HEK293 (cell line): Measurements from ENCODE around the gene DYRK4.

Source experiments
- ELK4 ChIP-seq: IDR thresholded peaks from 2 replicates; pipeline ENCODE4 v1.6.1; 2011; ENCODE audit warnings: mild to moderate bottlenecking, low read depth, low read length, borderline replicate concordance
- GFI1B ChIP-seq: fragments of 450-650 bp; formaldehyde crosslinking; IDR thresholded peaks from 2 replicates; pipeline ENCODE4 v1.5.1; 2016; ENCODE audit warnings: missing biosample characterization, missing genetic modification characterization
- GLIS1 ChIP-seq: fragments of 450-650 bp; formaldehyde crosslinking; IDR thresholded peaks from 2 replicates; pipeline ENCODE4 v1.5.1; 2016; ENCODE audit warnings: missing biosample characterization, missing genetic modification characterization
- KLF10 ChIP-seq: fragments of 450-650 bp; IDR thresholded peaks from 2 replicates; pipeline ENCODE4 v1.5.1; 2018; ENCODE audit warnings: missing biosample characterization, mild to moderate bottlenecking, missing genetic modification characterization
- KLF7 ChIP-seq: fragments of 450-650 bp; formaldehyde crosslinking; IDR thresholded peaks from 2 replicates; pipeline ENCODE4 v1.5.1; 2016; ENCODE audit warnings: missing biosample characterization, missing genetic modification characterization, borderline replicate concordance
- RBAK ChIP-seq: fragments of 450-650 bp; formaldehyde crosslinking; IDR thresholded peaks from 2 replicates; pipeline ENCODE4 v1.5.1; 2016; ENCODE audit warnings: missing biosample characterization, missing genetic modification characterization
- SCRT1 ChIP-seq: fragments of 450-650 bp; formaldehyde crosslinking; IDR thresholded peaks from 2 replicates; pipeline ENCODE4 v1.5.1; 2016; ENCODE audit warnings: missing biosample characterization, missing genetic modification characterization, borderline replicate concordance
- SP2 ChIP-seq: fragments of 450-650 bp; formaldehyde crosslinking; IDR thresholded peaks from 2 replicates; pipeline ENCODE4 v1.5.1; 2016; ENCODE audit warnings: missing biosample characterization, missing genetic modification characterization
- YY2 ChIP-seq: fragments of 450-650 bp; formaldehyde crosslinking; IDR thresholded peaks from 2 replicates; pipeline ENCODE4 v1.5.1; 2016; ENCODE audit warnings: missing biosample characterization, missing genetic modification characterization
- ZBTB20 ChIP-seq: fragments of 450-650 bp; formaldehyde crosslinking; IDR thresholded peaks from 2 replicates; pipeline ENCODE4 v1.5.1; 2016; ENCODE audit warnings: missing biosample characterization, missing genetic modification characterization
- ZEB2 ChIP-seq: fragments of 450-650 bp; formaldehyde crosslinking; IDR thresholded peaks from 2 replicates; pipeline ENCODE4 v1.5.1; 2016; ENCODE audit warnings: missing biosample characterization, missing genetic modification characterization
- ZFHX2 ChIP-seq: fragments of 450-650 bp; formaldehyde crosslinking; conservative IDR thresholded peaks from 2 replicates; pipeline ENCODE4 v1.5.1; 2016; ENCODE audit warnings: missing biosample characterization, missing genetic modification characterization
- ZFP41 ChIP-seq: fragments of 450-650 bp; formaldehyde crosslinking; IDR thresholded peaks from 2 replicates; pipeline ENCODE4 v1.5.1; 2016; ENCODE audit warnings: missing biosample characterization, missing genetic modification characterization, borderline replicate concordance
- ZNF132 ChIP-seq: fragments of 450-650 bp; formaldehyde crosslinking; IDR thresholded peaks from 2 replicates; pipeline ENCODE4 v1.5.1; 2017; ENCODE audit warnings: missing biosample characterization, missing genetic modification characterization, borderline replicate concordance
- ZNF140 ChIP-seq: fragments of 450-650 bp; formaldehyde crosslinking; IDR thresholded peaks from 2 replicates; pipeline ENCODE4 v1.5.1; 2016; ENCODE audit warnings: missing biosample characterization, missing genetic modification characterization
- ZNF16 ChIP-seq: fragments of 450-650 bp; formaldehyde crosslinking; IDR thresholded peaks from 2 replicates; pipeline ENCODE4 v1.5.1; 2016; ENCODE audit warnings: low read depth, missing biosample characterization, missing genetic modification characterization
- ZNF211 ChIP-seq: fragments of 450-650 bp; formaldehyde crosslinking; IDR thresholded peaks from 2 replicates; pipeline ENCODE4 v1.5.1; 2016; ENCODE audit warnings: low read depth, missing biosample characterization, missing genetic modification characterization
- ZNF214 ChIP-seq: fragments of 450-650 bp; formaldehyde crosslinking; IDR thresholded peaks from 2 replicates; pipeline ENCODE4 v1.5.1; 2017; ENCODE audit warnings: missing biosample characterization, mild to moderate bottlenecking, missing genetic modification characterization, borderline replicate concordance
- ZNF23 ChIP-seq: fragments of 450-650 bp; formaldehyde crosslinking; IDR thresholded peaks from 2 replicates; pipeline ENCODE4 v1.5.1; 2016; ENCODE audit warnings: missing biosample characterization, missing genetic modification characterization, borderline replicate concordance
- ZNF24 ChIP-seq: fragments of 450-650 bp; formaldehyde crosslinking; IDR thresholded peaks from 2 replicates; pipeline ENCODE4 v1.5.1; 2016; ENCODE audit warnings: missing biosample characterization, missing genetic modification characterization
- ZNF248 ChIP-seq: fragments of 450-650 bp; formaldehyde crosslinking; IDR thresholded peaks from 2 replicates; pipeline ENCODE4 v1.5.1; 2017; ENCODE audit warnings: missing biosample characterization, missing genetic modification characterization
- ZNF311 ChIP-seq: fragments of 450-650 bp; formaldehyde crosslinking; IDR thresholded peaks from 2 replicates; pipeline ENCODE4 v1.5.1; 2017; ENCODE audit warnings: missing biosample characterization, missing genetic modification characterization, borderline replicate concordance
- ZNF324 ChIP-seq: fragments of 450-650 bp; formaldehyde crosslinking; IDR thresholded peaks from 2 replicates; pipeline ENCODE4 v1.5.1; 2016; ENCODE audit warnings: missing biosample characterization, missing genetic modification characterization
- ZNF366 ChIP-seq: fragments of 450-650 bp; formaldehyde crosslinking; conservative IDR thresholded peaks from 2 replicates; pipeline ENCODE4 v1.5.1; 2016; ENCODE audit warnings: missing biosample characterization, missing genetic modification characterization
- ZNF391 ChIP-seq: fragments of 450-650 bp; formaldehyde crosslinking; IDR thresholded peaks from 2 replicates; pipeline ENCODE4 v1.5.1; 2016; ENCODE audit warnings: low read depth, missing biosample characterization, missing genetic modification characterization, borderline replicate concordance
- ZNF398 ChIP-seq: fragments of 450-650 bp; formaldehyde crosslinking; IDR thresholded peaks from 2 replicates; pipeline ENCODE4 v1.5.1; 2017; ENCODE audit warnings: missing biosample characterization, missing genetic modification characterization
- ZNF501 ChIP-seq: fragments of 450-650 bp; formaldehyde crosslinking; IDR thresholded peaks from 2 replicates; pipeline ENCODE4 v1.5.1; 2016; ENCODE audit warnings: missing biosample characterization, missing genetic modification characterization
- ZNF548 ChIP-seq: fragments of 450-650 bp; formaldehyde crosslinking; IDR thresholded peaks from 2 replicates; pipeline ENCODE4 v1.5.1; 2016; ENCODE audit warnings: missing biosample characterization, missing genetic modification characterization
- ZNF626 ChIP-seq: fragments of 450-650 bp; sonication (Bioruptor Pico); formaldehyde crosslinking; IDR thresholded peaks from 2 replicates; pipeline ENCODE4 v1.5.1; 2018; ENCODE audit warnings: missing biosample characterization, missing genetic modification characterization, inconsistent platforms
- ZNF776 ChIP-seq: fragments of 450-650 bp; formaldehyde crosslinking; IDR thresholded peaks from 2 replicates; pipeline ENCODE4 v1.5.0; 2017; ENCODE audit warnings: missing biosample characterization, missing genetic modification characterization, borderline replicate concordance
- ZNF785 ChIP-seq: fragments of 450-650 bp; formaldehyde crosslinking; IDR thresholded peaks from 2 replicates; pipeline ENCODE4 v1.5.1; 2016; ENCODE audit warnings: missing biosample characterization, missing genetic modification characterization
- ZNF830 ChIP-seq: fragments of 450-650 bp; IDR thresholded peaks from 2 replicates; pipeline ENCODE4 v1.5.0; 2018; ENCODE audit warnings: missing biosample characterization, missing genetic modification characterization, low read depth, mild to moderate bottlenecking, moderate library complexity
- ZXDB ChIP-seq: fragments of 450-650 bp; formaldehyde crosslinking; IDR thresholded peaks from 2 replicates; pipeline ENCODE4 v1.5.1; 2016; ENCODE audit warnings: missing biosample characterization, missing genetic modification characterization
- TF ChIP-seq, protein P1 (sequence below): fragments of 450-650 bp; formaldehyde crosslinking; IDR thresholded peaks from 2 replicates; pipeline ENCODE4 v1.5.1; 2016; ENCODE audit warnings: missing biosample characterization, missing genetic modification characterization
- TF ChIP-seq, protein P2 (sequence below): fragments of 450-650 bp; formaldehyde crosslinking; IDR thresholded peaks from 2 replicates; pipeline ENCODE4 v1.5.1; 2016; ENCODE audit warnings: missing biosample characterization, missing genetic modification characterization

DYRK4 gene

GRCh38 chr12:4604684-4605193, 42.7 kb downstream of the DYRK4 start (continued):
- TF ChIP-seq, protein P1, sequence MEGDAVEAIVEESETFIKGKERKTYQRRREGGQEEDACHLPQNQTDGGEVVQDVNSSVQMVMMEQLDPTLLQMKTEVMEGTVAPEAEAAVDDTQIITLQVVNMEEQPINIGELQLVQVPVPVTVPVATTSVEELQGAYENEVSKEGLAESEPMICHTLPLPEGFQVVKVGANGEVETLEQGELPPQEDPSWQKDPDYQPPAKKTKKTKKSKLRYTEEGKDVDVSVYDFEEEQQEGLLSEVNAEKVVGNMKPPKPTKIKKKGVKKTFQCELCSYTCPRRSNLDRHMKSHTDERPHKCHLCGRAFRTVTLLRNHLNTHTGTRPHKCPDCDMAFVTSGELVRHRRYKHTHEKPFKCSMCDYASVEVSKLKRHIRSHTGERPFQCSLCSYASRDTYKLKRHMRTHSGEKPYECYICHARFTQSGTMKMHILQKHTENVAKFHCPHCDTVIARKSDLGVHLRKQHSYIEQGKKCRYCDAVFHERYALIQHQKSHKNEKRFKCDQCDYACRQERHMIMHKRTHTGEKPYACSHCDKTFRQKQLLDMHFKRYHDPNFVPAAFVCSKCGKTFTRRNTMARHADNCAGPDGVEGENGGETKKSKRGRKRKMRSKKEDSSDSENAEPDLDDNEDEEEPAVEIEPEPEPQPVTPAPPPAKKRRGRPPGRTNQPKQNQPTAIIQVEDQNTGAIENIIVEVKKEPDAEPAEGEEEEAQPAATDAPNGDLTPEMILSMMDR = peak; percentile 84
- TF ChIP-seq ZNF501 (tag by site-specific recombination) (peak; percentile 46; the same call in 1 of the 2 replicates), ZNF785 (no peak), ZEB2 (tag by site-specific recombination) (peak; percentile 75; the same call in 1 of the 2 replicates), ZFHX2 (tag by site-specific recombination) (peak; percentile 55), GFI1B (tag by site-specific recombination) (no peak), SP2 (no peak), ZNF366 (tag by site-specific recombination) (no peak; the same call in 1 of the 2 replicates), ZNF23 (tag by site-specific recombination) (no peak), ZNF398 (tag by site-specific recombination) (no peak), ZNF311 (tag by site-specific recombination) (no peak), ZNF132 (tag by site-specific recombination) (no peak), ZBTB20 (peak; percentile 55; the same call in 1 of the 2 replicates), RBAK (tag by site-specific recombination) (no peak), ZNF248 (tag by site-specific recombination) (no peak), KLF7 (tag by site-specific recombination) (no peak), ZNF16 (no peak), KLF10 (tag by site-specific recombination) (no peak; the same call in 1 of the 2 replicates), ZNF391 (tag by site-specific recombination) (no peak), ZNF24 (tag by site-specific recombination) (0 out of 2 replicates have a peak, but pooled peaks have one; percentile 39), YY2 (tag by site-specific recombination) (peak; percentile 53; the same call in 1 of the 2 replicates), GLIS1 (tag by site-specific recombination) (peak; percentile 52), ZNF140 (tag by site-specific recombination) (no peak), ZNF214 (no peak), ZXDB (tag by site-specific recombination) (peak; percentile 74), ZNF324 (tag by site-specific recombination) (peak; percentile 85), ZNF548 (tag by site-specific recombination) (no peak), ZNF626 (no peak), SCRT1 (no peak), ZNF211 (no peak), ELK4 (no peak), ZNF830 (no peak), ZNF776 (tag by site-specific recombination) (no peak), ZFP41 (tag by site-specific recombination) (no peak)
- TF ChIP-seq, protein P2, sequence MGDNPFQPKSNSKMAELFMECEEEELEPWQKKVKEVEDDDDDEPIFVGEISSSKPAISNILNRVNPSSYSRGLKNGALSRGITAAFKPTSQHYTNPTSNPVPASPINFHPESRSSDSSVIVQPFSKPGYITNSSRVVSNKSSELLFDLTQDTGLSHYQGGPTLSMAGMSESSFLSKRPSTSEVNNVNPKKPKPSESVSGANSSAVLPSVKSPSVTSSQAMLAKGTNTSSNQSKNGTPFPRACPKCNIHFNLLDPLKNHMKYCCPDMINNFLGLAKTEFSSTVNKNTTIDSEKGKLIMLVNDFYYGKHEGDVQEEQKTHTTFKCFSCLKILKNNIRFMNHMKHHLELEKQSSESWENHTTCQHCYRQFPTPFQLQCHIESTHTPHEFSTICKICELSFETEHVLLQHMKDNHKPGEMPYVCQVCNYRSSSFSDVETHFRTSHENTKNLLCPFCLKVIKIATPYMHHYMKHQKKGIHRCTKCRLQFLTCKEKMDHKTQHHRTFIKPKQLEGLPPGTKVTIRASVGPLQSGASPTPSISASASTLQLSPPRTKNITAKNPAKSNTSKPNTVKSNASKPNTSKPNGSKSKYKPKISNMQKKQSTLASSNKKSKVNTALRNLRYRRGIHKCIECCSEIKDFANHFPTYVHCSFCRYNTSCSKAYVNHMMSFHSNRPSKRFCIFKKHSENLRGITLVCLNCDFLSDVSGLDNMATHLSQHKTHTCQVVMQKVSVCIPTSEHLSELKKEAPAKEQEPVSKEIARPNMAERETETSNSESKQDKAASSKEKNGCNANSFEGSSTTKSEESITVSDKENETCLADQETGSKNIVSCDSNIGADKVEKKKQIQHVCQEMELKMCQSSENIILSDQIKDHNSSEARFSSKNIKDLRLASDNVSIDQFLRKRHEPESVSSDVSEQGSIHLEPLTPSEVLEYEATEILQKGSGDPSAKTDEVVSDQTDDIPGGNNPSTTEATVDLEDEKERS (tag by site-specific recombination) = no peak
